Stimulated activated CD8-positive, alpha-beta memory T cell treated with anti-CD3 and anti-CD28 coated beads, Interleukin-2, amount 100 ng/mL, for 1 hour (primary cell): ENCODE measurements around the gene OSBPL9.
"Not testable (repeated sequence)": the region's sequence is repeated elsewhere in the genome, so short reads cannot be mapped to it uniquely, and the experiment has no call there.

Source experiments
- DNase-seq, 2 donors: peaks; one replicate each; pipeline ENCODE4 v3.0.0-alpha.2; 2020; ENCODE audit warnings: low read depth in 2 of 2

Gene OSBPL9

GRCh38 chr1:51664421-51665240 is 47.7 kb downstream of the OSBPL9 start:
- DNase-seq, result no peak

DNA sequence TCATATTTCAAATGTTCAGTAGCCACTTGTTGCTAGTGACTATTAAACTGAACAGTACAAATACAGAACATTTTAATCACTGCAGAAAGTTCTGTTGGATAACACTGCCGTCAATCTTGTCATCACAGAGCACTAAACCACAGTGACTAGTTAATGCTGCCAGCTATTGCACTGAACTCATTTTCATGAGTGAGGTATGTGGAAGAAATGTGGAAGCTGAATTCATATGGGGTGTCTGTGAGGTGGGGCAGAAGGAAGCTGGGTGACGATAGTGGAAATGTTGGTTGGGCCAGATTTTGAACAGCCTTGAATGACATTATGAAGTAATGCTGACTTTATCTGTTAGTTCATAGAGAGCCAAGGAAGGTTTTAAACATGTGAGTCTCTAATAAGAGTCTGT is 49.6 kb downstream of the OSBPL9 start:
- DNase-seq, result no peak

DNA sequence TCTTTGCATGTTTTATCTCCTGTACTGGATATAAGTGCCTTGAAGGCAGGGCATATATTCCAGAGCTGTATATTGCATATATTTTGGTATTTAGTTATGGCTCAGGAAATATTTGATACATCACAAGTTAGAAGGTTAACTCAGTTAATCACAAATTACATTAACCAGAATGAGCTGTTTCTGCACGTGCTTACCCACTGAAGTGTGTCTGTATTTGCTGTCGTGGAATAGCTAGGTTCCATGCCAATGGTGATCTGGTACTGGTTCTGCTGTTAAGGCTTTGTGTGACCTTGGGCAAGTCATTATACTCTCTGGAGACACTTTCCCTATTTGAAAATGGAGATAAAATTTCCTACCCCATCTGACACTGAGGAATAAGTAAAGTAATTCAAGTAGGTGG is 50.7 kb downstream of the OSBPL9 start:
- no peak for DNase-seq

DNA sequence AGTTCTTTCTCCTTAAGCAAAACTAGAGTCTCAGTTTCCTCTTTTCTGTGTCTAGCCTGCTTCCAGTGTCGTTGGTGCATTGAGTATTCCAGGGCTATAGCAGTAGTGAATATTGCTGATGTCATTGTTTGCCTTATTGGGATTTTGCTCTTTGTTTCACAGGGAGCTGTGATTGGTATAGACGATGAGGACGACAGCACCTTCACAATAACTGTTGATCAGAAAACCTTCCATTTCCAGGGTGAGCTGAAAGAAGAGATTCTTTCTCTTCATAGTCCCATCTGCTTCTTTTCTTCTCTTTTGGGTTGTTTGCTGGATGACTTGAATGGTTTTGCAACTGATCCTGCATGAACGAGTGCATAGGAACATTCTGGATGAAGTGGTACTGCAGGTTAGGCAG is 52.4 kb downstream of the OSBPL9 start:
- DNase-seq, result no peak

DNA sequence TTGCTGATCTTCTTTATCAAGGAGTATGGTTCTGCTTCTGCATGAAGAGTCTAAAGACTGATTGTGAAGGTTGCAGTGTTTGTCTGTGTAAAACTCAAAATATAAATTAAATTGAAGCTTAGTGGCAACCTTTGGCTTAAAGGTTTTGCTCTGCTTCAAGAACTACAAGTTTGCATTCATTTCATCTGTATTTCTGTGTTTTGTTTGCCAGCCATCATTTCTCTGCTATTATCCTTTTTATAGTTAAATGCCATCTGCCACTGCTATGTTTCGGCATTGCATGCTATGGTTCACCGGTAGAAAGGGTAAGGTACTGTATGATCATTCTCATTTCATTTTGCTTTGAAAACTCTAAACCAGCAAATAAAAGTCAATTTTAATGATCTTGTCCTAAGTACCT is 52.9 kb downstream of the OSBPL9 start:
- DNase-seq, result no peak

DNA sequence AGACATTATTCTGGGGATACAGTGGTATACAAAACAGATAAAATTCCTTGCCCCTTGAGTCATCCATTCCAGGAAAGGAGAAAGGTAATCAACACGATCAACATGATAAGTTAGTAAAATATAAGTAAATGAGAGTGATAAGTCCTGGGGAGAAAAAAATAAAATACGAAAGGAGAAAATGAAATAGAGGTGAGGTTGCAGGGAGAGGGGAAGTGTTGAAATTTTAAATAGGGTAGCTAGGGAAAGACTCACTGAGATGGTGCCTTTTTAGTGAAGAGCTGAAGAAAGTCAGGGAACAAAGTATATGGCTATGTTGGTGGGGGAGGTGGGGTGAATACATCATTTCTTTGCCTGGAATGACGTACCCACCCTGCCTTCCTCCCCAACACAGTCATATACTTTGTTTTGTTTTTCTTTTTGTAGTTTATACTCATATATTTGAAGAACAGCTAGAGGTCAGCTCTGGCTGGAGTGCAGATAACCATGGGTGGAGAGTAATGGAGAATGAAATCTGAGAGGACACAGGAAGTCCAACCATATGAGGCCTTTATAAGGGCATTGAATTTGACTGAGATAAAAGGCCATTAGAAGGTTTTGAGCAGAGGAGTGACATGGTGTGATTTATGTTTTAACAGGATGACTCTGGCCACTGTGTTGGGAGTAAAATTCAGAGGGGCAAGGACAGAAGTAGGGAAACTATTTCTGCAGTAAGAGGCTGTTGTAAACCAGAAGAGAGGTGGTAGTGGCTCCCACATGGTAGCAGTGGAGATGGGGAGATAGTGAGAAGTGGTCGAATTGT is 54.8 kb downstream of the OSBPL9 start:
- no peak for DNase-seq

DNA sequence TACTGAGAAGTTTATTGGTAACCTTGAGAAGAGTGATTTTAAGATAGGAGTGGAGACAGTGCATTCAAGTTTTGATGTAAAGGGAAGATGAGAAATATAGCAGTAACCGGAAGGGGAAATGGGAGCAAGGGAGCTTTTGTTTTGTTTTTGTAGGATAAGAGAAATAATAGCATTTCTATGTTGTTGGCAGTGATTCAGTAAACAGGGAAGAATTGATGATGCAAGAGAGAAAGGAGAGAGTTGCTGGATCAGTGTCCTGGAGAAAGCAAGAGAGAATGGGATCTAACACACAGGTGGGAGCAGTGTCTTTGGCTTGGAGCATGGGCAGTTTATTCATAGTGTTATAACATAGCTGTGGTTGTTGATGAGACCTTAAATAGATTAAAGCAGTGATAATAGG is 56.4 kb downstream of the OSBPL9 start:
- no peak for DNase-seq

- DNase-seq, result no peak
These were observed 58.4 kb downstream of the OSBPL9 start for GRCh38 chr1:51675177-51675780.

GRCh38 chr1:51679435-51679834 is 62.5 kb downstream of the OSBPL9 start:
- DNase-seq, result no peak

DNA sequence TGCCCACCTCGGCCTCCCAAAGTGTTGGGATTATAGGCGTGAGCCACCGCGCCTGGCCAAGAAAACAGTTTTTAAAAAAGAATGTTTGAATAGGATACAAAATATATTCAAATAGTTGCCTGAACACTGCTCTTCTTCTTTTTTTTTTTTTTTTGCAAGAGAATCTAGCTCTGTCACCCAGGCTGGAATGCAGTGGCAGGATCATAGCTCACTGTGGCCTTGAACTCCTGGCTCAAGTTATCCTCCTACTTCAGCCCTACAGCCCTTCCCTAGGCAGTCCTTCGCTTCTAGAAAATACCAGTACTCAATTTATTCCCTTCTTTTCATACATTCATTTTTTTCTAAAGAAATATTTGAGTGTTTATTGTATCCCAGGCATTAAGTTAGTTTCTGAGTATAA is 67.9 kb downstream of the OSBPL9 start:
- no peak for DNase-seq

- DNase-seq, result no peak
These were observed 69.6 kb downstream of the OSBPL9 start for GRCh38 chr1:51686450-51686849.

DNA sequence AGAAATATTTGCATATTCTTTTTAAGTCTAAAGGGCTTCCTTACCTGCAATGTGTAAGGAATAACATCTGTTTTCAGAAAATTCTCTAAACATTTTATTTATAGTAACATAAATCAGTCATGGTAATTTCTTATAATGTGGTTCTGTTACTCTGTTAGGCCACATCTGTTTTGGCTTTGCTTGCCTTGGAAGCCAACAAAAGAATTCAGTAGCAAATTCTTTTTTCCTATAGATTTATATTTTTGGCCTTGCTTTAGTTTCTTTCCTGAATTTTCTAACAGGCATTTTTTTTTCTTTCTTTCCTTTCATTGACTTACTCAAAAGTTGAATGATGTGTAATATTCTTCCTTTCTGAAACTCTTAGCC is 72.2 kb downstream of the OSBPL9 start:
- DNase-seq, result no peak

DNA sequence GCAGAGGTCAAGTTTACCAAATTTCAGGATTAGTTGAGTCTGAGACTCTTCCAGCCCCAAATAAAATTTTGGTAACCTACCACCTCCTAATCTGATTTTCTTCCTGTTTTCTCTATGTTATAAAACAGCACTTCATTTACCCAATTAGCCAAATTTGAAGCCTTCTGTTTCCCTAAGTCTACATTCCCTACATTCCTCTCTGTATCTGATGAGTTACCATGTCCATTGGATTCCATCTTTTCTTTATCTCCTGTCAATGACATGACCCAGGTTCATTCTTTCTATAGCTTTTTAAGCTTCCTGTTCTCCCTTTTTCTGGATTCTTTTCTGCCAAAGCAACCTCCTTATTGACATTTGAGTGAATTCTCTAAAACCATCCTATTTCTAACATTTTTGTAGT is 72.8 kb downstream of the OSBPL9 start:
- DNase-seq, result no peak

- no peak for DNase-seq
These were observed 73.5 kb downstream of the OSBPL9 start for GRCh38 chr1:51690285-51690961.

- no peak for DNase-seq
These were observed 75.0 kb downstream of the OSBPL9 start for GRCh38 chr1:51691920-51692319.

- DNase-seq, result no peak
These were observed 76.7 kb downstream of the OSBPL9 start for GRCh38 chr1:51693419-51694155.

DNA sequence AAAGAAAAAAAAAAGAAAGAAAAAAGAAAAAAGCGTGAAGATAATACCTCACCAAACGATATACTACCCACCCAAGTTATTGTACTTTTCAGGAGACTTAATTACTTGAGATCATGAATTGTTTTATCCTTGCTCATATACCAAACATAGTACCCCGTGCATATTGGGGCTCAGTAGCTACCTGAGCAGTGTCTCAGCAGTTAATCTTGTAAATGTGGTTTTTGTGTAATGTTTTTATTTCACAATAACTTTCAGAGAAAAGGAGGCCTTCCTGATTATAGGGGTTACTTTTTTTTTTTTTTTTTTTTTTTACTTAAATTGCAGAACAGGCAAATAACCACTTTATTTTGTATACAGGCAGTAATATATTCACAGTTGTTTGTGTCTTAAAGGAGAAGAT is 80.3 kb downstream of the OSBPL9 start:
- DNase-seq, result no peak

- no peak for DNase-seq
These were observed 82.5 kb downstream of the OSBPL9 start for GRCh38 chr1:51699391-51699790.

GRCh38 chr1:51701782-51702181 is 84.9 kb downstream of the OSBPL9 start:
- not testable (repeated sequence) for DNase-seq

DNA sequence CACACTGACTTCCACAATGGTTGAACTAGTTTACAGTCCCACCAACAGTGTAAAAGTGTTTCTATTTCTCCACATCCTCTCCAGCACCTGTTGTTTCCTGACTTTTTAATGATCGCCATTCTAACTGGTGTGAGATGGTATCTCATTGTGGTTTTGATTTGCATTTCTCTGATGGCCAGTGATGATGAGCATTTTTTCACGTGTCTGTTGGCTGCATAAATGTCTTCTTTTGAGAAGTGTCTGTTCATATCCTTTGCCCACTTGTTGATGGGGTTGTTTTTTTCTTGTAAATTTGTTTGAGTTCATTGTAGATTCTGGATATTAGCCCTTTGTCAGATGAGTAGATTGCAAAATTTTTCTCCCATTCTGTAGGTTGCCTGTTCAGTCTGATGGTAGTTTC is 85.3 kb downstream of the OSBPL9 start:
- not testable (repeated sequence) for DNase-seq

GRCh38 chr1:51705035-51705434 is 88.1 kb downstream of the OSBPL9 start:
- DNase-seq, result no peak
